Immature natural killer cell (primary cell): ENCODE measurements around the gene KCNK5. TPM values are rescaled to one million over a fixed set of nuclear protein-coding genes. Genes with fewer than 3 reads are reported as not detected.

ENCODE experiments used
- DNase-seq, 3 donors: peaks; one replicate each; pipeline ENCODE4 v3.0.0; 2022; ENCODE audit warnings: mixed read lengths in 1 of 3
- H3K27ac Mint-ChIP-seq, 6 donors: one replicate each; pipeline ENCODE4 v1.8.0; 2020; ENCODE audit warnings: mixed read lengths in 6 of 6, mild to moderate bottlenecking in 5 of 6, inconsistent platforms in 4 of 6, moderate library complexity in 3 of 6
- H3K27me3 Mint-ChIP-seq, 3 donors: one replicate each; pipeline ENCODE4 v1.8.0; 2020 to 2021; ENCODE audit warnings: low read depth in 3 of 3, mild to moderate bottlenecking in 3 of 3, mixed read lengths in 3 of 3, moderate library complexity in 3 of 3, inconsistent platforms in 1 of 3
- H3K36me3 Mint-ChIP-seq, 3 donors: one replicate each; pipeline ENCODE4 v1.8.0; 2020; ENCODE audit warnings: mixed read lengths in 3 of 3, inconsistent platforms in 2 of 3, mild to moderate bottlenecking in 2 of 3
- H3K4me1 Mint-ChIP-seq, 2 donors: one replicate each; pipeline ENCODE4 v1.8.0; 2020; ENCODE audit warnings: inconsistent platforms in 2 of 2, mild to moderate bottlenecking in 2 of 2, mixed read lengths in 2 of 2, moderate library complexity in 1 of 2
- H3K4me3 Mint-ChIP-seq, 5 donors: one replicate each; pipeline ENCODE4 v1.8.0; 2020; ENCODE audit warnings: mild to moderate bottlenecking in 5 of 5, mixed read lengths in 5 of 5, inconsistent platforms in 3 of 5, moderate library complexity in 3 of 5
- H3K9me3 Mint-ChIP-seq, 6 donors: one replicate each; pipeline ENCODE4 v1.8.0; 2020; ENCODE audit warnings: mild to moderate bottlenecking in 6 of 6, mixed read lengths in 6 of 6, inconsistent platforms in 4 of 6, moderate library complexity in 3 of 6
- polyA plus RNA-seq, 3 donors: library from polyadenylated mRNA; unstranded; fragments of 300-500 nt; fragmentation: Illumina TruSeq; gene quantifications; one replicate each; pipeline ENCODE4 v1.2.3, GENCODE V29; 2021

The KCNK5 gene
- polyA plus RNA-seq, 3 donors from 2014 or later = 0.08 TPM; not detected in 2

GRCh38 chr6:39194466-39194865, 34.8 kb downstream of the KCNK5 start:
- no peak overlapping the region for H3K27ac Mint-ChIP-seq

DNA sequence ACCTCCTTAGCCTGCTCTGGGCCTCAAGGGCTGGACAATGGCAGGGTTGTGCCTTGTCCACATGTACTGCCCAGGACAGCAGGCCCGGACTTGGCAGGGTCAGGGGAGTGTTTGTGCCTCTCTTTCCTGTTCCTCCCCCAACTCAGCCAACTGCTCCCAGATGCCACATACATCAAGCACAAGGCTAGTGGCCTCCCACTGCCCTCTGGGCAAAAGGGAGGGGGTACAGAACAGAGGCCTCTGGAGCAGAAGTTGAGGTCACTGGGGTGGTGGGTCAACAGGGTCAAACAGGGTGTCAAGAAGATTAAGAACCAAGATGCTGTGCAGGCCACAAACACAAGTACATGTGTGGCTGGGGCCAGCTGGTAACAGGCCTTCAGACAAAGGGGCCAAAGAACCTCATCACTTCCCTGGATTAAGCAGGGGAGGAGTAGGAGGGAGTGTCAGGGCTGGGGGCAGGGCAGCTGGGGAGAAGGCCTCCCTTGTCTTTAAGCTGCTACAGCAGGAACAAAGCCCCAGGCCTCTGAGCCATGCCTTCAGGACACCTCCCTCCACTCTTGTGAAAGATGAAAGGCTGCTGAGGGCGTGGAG, 36.0 kb downstream of the KCNK5 start:
- Mint-ChIP-seq H3K27ac (no peak overlapping the region), H3K27me3 (peaks cover 0 to 4% (median 3%) of the 10 kb centered on the region in 3 donors), H3K9me3 (no peaks in the 10 kb centered on the region), H3K36me3 (no peaks in the 10 kb centered on the region), H3K4me1 (no peaks in the 10 kb centered on the region), H3K4me3 (no peak overlapping the region)
- DNase-seq = no peak

More at GRCh38 chr6:39194466-39194865, 34.8 kb downstream of the KCNK5 start:
- peaks cover 0 to 4% (median 2%) of the 10 kb centered on the region in 3 donors for H3K27me3 Mint-ChIP-seq
- no peaks in the 10 kb centered on the region for H3K4me1 Mint-ChIP-seq
- H3K4me3 Mint-ChIP-seq = no peak overlapping the region
- H3K36me3 Mint-ChIP-seq = no peaks in the 10 kb centered on the region
- no peaks in the 10 kb centered on the region for H3K9me3 Mint-ChIP-seq
- DNase-seq = no peak

DNA sequence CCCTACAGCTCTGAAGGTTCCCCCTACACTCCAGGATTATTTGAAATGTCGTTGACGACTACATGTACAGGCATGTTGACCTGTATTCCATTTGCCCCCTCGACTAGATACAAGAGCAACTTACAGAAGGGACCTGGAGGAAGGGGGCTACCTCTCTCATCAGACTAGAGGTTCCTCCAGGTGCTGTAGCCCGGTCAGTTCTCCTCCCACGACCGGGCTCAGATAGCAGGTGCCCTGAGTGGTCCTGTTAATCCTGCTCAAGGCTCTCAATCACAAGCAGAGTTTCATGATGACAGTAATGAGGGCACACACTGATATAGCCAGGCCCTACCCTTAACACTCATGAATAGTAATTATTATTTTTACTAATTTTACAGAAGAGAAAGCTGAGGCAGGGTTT, 36.5 kb downstream of the KCNK5 start:
- Mint-ChIP-seq H3K4me3 (no peak overlapping the region), H3K27me3 (peaks cover 0 to 4% (median 3%) of the 10 kb centered on the region in 3 donors), H3K4me1 (no peaks in the 10 kb centered on the region), H3K36me3 (no peaks in the 10 kb centered on the region), H3K9me3 (no peaks in the 10 kb centered on the region), H3K27ac (no peak overlapping the region)
- no peak for DNase-seq

DNA sequence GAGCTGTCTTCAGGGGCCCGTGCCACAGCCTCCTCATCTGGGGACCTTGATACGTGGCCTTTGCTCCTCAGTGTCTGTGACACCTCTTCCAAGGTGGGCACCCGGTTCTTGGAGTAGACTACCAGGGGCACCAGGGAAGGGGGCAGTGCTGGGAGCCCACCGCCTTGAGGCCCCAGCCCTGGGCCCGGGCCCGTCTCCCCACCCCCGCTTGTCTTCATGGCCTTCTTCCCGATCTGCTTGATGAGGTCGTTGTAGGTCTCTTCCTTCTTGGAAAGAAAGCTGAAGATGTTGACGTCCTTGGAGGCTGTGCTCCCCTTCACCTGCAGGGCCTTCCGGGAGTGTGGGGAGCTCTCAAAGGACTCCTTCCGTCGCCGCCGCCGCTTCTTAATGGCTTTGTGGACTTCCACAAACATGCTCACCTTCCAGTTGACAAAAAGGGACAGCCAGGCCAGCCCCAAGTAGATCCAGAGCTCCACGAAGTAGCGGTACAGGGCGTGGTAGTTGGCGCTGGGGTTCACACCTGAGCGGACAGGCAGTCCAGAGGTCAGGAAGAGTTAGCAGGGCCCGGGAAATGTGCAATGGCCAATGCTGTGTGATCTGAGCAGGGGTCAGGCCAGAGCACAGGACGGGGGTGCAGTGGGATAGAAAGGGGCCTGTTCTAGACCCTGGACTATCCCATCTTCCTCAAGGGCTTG, 37.9 kb downstream of the KCNK5 start:
- Mint-ChIP-seq H3K27ac (no peak overlapping the region), H3K27me3 (peaks cover 0 to 5% (median 5%) of the 10 kb centered on the region in 3 donors), H3K36me3 (no peaks in the 10 kb centered on the region), H3K4me3 (no peak overlapping the region), H3K9me3 (peaks cover 0 to 2% (median 0%) of the 10 kb centered on the region in 6 donors), H3K4me1 (no peaks in the 10 kb centered on the region)
- no peak for DNase-seq

DNA sequence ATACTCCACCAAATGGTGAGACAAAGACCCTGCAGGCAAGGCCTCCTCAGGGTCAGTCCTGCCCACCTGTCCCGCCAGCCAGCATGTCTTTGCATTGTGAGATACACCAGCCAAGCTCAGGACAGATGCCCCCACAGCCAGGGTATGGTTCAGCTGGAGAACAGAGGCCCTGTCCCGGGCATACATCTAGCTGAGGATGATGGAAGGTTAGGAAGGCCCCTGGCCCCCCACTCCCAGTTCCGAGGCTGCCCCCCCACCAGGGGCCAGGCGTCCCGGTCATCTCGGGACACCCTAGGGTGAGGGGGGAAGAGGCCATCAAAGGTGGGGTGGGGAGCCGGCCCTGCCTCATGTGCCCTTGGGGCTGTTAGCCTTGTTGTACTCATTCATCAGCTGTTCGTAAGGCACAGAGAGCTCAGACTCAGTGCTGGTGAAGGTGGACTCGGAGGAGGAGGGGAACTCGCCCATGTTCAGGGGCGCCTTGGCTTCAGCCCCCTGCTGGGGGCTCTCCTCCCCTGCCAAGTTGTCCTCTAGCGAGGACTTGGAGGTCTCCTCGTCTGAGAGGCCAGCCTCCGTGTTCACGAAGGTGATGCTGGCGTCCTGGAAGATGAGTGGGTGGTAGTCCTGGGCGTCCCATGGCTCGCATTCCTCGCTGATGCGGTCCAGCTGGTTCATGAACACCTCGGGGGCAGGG, 38.6 kb downstream of the KCNK5 start:
- no peak for DNase-seq

DNA sequence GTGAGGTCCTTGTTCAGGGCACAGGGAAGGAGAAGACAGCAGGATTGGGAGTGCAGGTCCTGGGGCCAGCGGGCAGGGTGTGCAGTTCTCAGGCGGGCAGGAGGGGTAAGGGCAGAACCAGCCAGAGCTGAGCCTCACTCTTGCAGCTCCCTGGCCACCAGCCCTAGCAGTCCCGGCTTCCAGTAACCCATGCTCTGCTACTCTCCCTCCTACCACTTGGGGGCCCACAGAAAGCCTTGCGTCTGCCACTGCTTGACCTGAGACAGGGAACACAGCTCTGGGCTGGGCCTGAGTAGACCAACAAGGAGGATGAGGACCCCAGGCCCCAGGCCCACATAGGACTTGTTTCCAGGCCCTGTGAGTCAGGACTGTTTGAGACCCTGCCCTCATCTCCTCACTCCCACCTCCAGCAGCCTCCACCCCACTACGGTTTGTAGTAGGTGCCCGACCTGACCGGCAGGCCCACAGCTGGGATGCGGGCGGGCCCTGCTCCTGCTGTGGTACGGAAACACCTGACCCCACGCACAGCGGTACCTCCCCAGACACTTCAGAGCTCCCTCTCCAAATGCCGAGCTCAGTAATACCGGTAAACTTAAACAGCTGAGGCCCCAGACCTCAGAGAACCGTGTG, 39.2 kb downstream of the KCNK5 start:
- DNase-seq = no peak
- Mint-ChIP-seq H3K27me3 (peaks cover 0 to 5% (median 5%) of the 10 kb centered on the region in 3 donors), H3K9me3 (peaks cover 0 to 2% (median 0%) of the 10 kb centered on the region in 6 donors), H3K4me1 (no peaks in the 10 kb centered on the region), H3K36me3 (no peaks in the 10 kb centered on the region), H3K4me3 (no peak overlapping the region), H3K27ac (no peak overlapping the region)

More for the DNA sequence above, 38.6 kb downstream of the KCNK5 start:
- Mint-ChIP-seq H3K9me3 (peaks cover 0 to 2% (median 0%) of the 10 kb centered on the region in 6 donors), H3K4me3 (no peak overlapping the region), H3K4me1 (no peaks in the 10 kb centered on the region), H3K27ac (no peak overlapping the region), H3K27me3 (peaks cover 0 to 5% (median 5%) of the 10 kb centered on the region in 3 donors), H3K36me3 (no peaks in the 10 kb centered on the region)

- no peaks in the 10 kb centered on the region for H3K4me1 Mint-ChIP-seq
- no peak for DNase-seq
- peaks cover 0 to 5% (median 5%) of the 10 kb centered on the region in 3 donors for H3K27me3 Mint-ChIP-seq
- H3K27ac Mint-ChIP-seq = no peak overlapping the region
- H3K36me3 Mint-ChIP-seq = no peaks in the 10 kb centered on the region
- no peak overlapping the region for H3K4me3 Mint-ChIP-seq
- peaks cover 0 to 2% (median 0%) of the 10 kb centered on the region in 6 donors for H3K9me3 Mint-ChIP-seq
Measured at GRCh38 chr6:39189131-39189530, 40.1 kb downstream of the KCNK5 start.

DNA sequence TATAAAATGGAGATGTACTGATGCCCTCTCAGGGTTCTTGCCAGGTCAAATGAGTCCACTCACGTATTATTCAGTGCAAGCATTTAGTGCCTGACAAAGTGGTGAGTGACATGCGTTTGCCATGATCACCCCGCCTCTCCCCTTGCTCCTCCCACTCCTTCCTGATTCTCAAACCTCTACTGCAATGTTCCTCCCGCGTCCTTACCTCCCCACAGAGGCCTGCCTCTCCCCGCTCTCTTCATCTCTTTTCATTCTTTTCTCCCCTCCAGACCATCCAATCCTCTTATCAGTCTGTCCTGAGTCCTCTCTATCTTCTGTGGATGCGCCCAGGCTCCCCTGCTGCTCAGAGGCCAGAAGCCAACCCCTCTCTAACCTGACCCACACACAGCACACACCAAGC, 40.7 kb downstream of the KCNK5 start:
- Mint-ChIP-seq H3K27me3 (peaks cover 0 to 5% (median 3%) of the 10 kb centered on the region in 3 donors), H3K4me1 (no peaks in the 10 kb centered on the region), H3K9me3 (peaks cover 0 to 2% (median 0%) of the 10 kb centered on the region in 6 donors), H3K4me3 (no peak overlapping the region), H3K27ac (no peak overlapping the region), H3K36me3 (no peaks in the 10 kb centered on the region)
- DNase-seq = no peak

DNA sequence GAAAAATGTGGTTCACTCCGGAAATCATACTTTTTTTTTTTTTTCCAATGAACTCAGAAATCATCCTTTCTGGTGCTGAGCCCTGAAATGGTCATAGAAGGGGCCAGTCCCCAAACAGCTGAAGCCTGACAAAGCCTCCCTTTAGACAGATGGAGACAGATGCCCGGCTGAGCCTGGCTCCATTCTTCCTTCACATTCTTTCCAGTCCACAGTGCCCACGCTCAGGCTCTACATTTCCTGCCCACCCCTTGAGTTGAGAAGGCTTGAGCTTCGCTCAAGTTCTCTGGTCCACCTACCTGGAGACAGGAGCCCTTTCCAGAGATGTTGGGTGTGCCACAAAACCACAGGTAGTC, 41.2 kb downstream of the KCNK5 start:
- DNase-seq = no peak
- Mint-ChIP-seq H3K27me3 (peaks cover 0 to 7% (median 3%) of the 10 kb centered on the region in 3 donors), H3K4me1 (no peaks in the 10 kb centered on the region), H3K27ac (no peak overlapping the region), H3K4me3 (no peak overlapping the region), H3K36me3 (no peaks in the 10 kb centered on the region), H3K9me3 (peaks cover 0 to 2% (median 0%) of the 10 kb centered on the region in 6 donors)

DNA sequence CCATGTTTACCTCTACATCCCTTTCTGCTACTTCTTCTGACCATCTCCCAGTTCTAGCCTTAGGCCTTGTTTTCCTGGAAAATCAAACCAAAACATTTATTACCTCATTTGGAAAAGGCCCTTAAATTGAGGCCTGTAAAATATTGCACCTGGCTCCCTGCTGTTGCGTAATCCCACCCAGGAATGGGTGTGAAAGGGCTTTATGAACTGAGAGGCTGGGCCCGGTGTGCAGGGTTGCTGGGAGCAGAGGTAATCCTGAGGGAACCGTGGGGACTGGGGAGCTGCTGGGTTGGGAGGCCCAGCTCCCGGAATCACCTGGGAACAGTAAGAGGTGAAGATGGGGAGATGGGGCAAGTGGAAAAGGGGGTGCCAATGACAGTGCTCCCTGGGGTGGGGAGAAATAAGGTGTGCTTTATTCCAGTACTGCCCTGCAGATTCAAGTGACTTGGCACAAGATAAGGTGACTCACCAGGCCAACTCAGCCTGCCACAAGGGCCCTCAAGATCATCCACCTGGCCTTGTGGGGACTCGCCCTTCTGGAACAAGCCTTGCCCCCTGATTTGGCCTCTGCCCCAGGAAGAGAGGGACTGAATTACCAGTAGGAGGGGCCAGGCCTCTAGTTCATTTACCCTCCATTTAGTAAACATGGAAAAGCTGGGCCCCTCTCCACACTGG, 44.2 kb downstream of the KCNK5 start:
- Mint-ChIP-seq H3K4me3 (no peak overlapping the region), H3K4me1 (no peaks in the 10 kb centered on the region), H3K9me3 (peaks cover 0 to 2% (median 0%) of the 10 kb centered on the region in 6 donors), H3K27ac (no peak overlapping the region), H3K36me3 (no peaks in the 10 kb centered on the region), H3K27me3 (peaks cover 3 to 7% (median 5%) of the 10 kb centered on the region in 3 donors)
- DNase-seq = no peak

GRCh38 chr6:39182604-39183003, 46.7 kb downstream of the KCNK5 start:
- no peak overlapping the region for H3K4me3 Mint-ChIP-seq
- DNase-seq = no peak
- H3K27me3 Mint-ChIP-seq = peaks cover 2 to 9% (median 6%) of the 10 kb centered on the region in 3 donors
- no peaks in the 10 kb centered on the region for H3K4me1 Mint-ChIP-seq
- H3K9me3 Mint-ChIP-seq = peaks cover 0 to 2% (median 0%) of the 10 kb centered on the region in 6 donors
- no peak overlapping the region for H3K27ac Mint-ChIP-seq
- H3K36me3 Mint-ChIP-seq = no peaks in the 10 kb centered on the region

GRCh38 chr6:39181826-39182225, 47.4 kb downstream of the KCNK5 start:
- Mint-ChIP-seq H3K4me1 (no peaks in the 10 kb centered on the region), H3K4me3 (no peak overlapping the region), H3K27me3 (peaks cover 0 to 9% (median 3%) of the 10 kb centered on the region in 3 donors), H3K9me3 (peaks cover 0 to 7% (median 4%) of the 10 kb centered on the region in 6 donors), H3K36me3 (peaks cover 0 to 1% (median 0%) of the 10 kb centered on the region in 3 donors), H3K27ac (no peak overlapping the region)
- DNase-seq = no peak

GRCh38 chr6:39181333-39181732, 47.9 kb downstream of the KCNK5 start:
- no peak overlapping the region for H3K4me3 Mint-ChIP-seq
- H3K9me3 Mint-ChIP-seq = peaks cover 0 to 11% (median 5%) of the 10 kb centered on the region in 6 donors
- H3K4me1 Mint-ChIP-seq = no peaks in the 10 kb centered on the region
- H3K36me3 Mint-ChIP-seq = peaks cover 0 to 4% (median 0%) of the 10 kb centered on the region in 3 donors
- peaks cover 0 to 9% (median 2%) of the 10 kb centered on the region in 3 donors for H3K27me3 Mint-ChIP-seq
- H3K27ac Mint-ChIP-seq = no peak overlapping the region
- DNase-seq = no peak
